VCaP (cell line): ENCODE data around the gene L3MBTL4.

ENCODE experiments used
- H3K27ac ChIP-seq: fragments of 450-650 bp; 2 replicates; pipeline ENCODE4 v1.5.1; 2017
- CTCF ChIP-seq: fragments of 450-650 bp; conservative IDR thresholded peaks from 2 replicates; pipeline ENCODE4 v1.5.1; 2017; ENCODE audit warnings: mild to moderate bottlenecking, moderate library complexity

L3MBTL4 gene

GRCh38 chr18:6434987-6435709 lies 20.4 kb upstream of the L3MBTL4 start:
- no peak overlapping the region for H3K27ac ChIP-seq
- TF ChIP-seq CTCF: no peak

- H3K27ac ChIP-seq: no peak overlapping the region
Measured at GRCh38 chr18:6434481-6434880, 19.8 kb upstream of the L3MBTL4 start.

GRCh38 chr18:6431659-6432318 lies 17.1 kb upstream of the L3MBTL4 start:
- no peak for TF ChIP-seq CTCF
- H3K27ac ChIP-seq: no peak overlapping the region

More at GRCh38 chr18:6434481-6434880, 19.8 kb upstream of the L3MBTL4 start:
- no peak for TF ChIP-seq CTCF

GRCh38 chr18:6428851-6429395 lies 14.2 kb upstream of the L3MBTL4 start:
- no peak for TF ChIP-seq CTCF
- H3K27ac ChIP-seq: no peak overlapping the region

- no peak for TF ChIP-seq CTCF
- no peak overlapping the region for H3K27ac ChIP-seq
Measured at GRCh38 chr18:6427286-6427685, 12.6 kb upstream of the L3MBTL4 start.

- no peak overlapping the region for H3K27ac ChIP-seq
- no peak for TF ChIP-seq CTCF
Measured at GRCh38 chr18:6423289-6423688, 8.6 kb upstream of the L3MBTL4 start.

- no peak overlapping the region for H3K27ac ChIP-seq
- no peak for TF ChIP-seq CTCF
Measured at GRCh38 chr18:6414118-6414722, 491 bp downstream of the L3MBTL4 start.
